SIG-M5 treated with dmso at 0.1 percent for 504 hours (cell line): ENCODE measurements around the gene MRPS5.

Source experiments
- DNase-seq: peaks from one replicate; lab custom pipeline; 2025; ENCODE audit not compliant: unreplicated experiment; lab: John Stamatoyannopoulos, UW

The MRPS5 gene

DNA sequence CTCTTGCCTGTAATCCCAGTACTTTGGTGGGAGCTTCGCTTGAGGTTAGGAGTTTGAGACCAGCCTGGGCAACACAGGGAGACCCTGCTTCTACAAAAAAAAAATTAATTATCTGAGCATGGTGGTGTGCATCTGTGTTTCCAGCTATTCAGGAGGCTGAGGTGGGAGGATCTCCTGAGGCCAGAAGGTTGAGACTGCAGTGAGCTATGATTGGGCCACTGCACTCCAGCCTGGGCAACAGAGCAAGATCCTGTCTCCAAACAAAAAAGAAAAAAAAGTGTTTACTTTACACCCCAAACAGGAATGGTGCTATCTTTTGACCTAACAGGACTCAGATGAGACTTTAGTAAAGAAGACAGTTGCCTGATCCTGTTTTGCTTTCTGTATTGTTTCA is 60.5 kb downstream of the MRPS5 start:
- no peak for DNase-seq

DNA sequence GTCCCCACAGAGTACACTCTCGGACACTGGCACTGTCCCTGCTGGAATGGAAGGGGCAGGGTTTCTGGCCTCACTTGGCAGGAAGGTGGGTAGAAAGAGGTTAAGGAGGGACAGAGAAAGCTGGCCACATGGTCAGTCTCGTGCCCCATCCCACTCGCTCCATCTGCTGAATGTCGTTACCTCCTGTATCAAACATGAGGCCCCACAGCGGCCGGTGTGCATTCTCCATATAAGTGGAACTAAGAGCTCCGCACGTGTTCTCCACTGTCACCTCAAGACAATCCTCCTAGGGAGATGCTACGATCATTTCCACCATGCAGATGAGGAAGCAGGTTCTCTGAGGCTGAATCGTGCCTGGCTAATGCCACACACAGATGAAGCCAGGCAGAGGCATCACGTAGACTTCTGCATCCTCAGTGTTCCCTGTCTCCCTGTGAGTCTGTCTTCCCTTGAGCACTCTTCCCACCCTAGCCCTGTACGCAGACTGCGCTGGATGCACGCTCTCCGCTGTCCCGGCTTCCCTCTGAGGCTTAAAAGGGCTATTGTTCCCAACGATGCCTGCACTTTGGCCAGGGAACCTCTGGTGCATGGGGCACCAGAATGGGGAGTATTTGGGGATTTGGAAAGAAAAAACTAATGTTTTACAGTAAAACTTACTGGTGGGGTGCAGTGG is 61.0 kb downstream of the MRPS5 start:
- DNase-seq = no peak

DNA sequence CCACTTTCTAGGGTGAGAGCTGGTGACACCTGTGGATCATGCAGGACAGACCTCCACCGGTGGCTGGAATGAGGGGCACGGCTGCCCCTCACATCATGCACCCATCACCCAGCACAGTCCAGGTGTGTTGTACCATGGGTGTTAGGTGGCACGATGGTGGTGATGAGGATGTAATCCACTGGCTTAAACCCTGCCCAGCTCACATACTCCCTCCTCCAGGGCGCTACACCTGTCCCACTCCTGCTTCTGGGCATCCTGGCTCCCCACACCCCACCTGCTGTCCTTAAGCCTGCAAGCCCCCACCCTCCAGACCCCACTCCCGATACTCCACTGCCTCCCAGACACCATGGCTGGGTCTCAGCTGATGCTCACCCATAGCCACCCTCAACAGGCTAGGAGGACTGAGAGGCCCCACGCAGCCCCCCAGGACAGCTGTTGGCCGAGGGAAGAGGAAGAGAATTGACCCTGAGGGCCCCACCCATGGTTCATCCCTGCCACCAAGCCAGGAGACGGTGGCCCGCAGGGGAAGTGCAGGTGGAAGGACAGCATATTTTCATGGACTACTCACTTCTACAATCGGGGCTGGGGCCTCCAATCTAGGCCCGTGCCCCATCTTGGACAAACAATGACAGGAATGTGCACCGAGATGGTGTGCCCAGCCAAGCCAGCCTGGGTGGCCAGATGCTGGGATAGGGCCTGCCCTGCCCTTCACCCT is 61.8 kb downstream of the MRPS5 start:
- DNase-seq = no peak

DNA sequence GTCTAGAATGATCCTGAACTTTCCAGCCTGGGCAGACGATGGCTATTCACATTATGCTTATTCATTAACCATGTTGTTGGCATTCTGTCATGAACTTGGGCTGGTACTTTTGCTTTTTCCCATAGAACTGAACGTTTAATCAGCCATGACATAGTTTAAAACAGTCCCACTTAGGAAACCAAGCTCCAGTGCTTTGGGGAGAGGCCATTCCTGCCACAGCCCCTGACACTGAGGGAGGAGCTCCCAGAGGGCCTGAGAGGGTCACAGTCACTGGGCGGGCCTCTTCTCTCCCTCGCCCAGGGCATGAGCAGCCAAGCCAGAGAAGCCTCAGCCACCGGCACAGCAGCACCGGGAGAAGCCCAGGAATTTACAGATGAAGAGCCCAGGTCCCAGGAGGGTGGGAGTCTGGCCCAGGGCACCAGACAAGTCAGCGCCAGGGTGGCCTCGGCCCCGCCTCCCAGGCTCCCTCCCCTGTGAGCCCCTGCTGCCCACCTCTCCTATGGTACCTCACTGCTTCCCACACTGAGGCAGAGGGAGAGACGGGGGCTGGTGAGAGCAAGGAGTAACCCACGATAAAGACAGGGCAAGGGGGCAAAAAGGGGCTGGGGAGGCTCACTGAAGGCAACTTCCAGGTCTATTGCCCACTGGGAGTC is 62.5 kb downstream of the MRPS5 start:
- DNase-seq = no peak

DNA sequence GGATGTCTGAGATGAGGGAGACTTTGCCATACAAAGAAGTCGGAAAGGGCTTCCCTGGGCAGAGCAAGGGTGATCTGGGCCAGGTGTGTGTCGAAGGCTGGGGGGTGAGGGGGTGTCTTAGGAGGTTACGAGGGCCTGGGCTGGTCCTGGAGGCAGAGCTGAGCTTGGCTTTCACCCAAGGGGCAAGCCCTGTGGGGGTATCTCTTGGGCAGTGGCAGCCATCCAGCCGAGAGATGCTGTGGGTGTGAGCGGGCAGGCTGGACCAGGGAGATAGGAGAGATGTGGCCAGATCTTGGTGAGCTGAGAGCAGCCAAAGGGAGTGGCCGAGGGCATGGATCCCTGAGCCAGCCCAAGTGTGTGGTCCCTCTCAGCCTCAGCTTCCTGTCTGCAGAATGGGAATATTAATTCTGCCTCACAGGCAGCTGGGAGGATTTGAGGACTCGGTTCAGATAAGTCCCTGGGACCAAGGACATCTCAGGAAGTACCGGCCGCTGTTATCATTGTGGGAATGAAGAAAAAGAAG is 63.1 kb downstream of the MRPS5 start:
- DNase-seq = no peak

DNA sequence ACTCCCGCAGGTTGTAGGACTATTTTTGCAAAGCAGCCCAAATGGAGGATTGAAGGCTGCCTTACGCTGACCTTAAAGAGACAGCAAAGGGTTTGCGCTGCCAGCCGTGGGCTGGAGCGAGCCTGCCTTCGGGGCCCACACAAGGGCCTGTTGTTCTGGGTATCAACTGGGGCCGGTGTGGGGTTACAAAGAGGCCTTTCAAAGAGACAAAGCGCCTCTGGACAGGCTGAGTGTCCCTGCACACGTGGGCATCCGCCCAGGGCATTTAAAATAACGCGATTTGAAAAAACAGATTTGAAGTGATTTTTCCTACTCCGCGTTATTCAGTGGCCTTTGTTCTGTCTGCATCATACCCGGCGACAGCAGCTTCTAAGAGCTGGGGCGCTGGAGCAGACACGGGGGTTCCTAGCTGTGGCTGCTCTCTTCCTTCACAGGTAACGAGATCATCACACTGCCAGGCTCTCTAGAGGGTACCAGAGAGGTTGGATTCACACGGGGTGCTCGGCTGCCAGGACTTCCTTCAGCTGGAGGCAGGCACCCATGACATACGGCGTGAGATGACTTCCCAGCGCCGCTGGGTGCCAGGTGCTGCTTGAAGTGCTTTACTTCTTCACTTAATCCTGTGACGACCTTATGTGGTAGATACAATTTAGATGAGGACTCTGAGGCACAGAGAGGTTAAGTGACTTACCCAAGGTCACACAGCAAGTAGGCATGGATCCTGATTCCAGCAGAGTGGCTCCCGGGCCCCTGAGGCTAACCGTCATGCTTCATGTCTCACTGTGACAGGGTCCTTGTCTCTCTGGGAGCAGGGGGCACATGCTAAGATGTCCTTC is 63.9 kb downstream of the MRPS5 start:
- DNase-seq = no peak

DNA sequence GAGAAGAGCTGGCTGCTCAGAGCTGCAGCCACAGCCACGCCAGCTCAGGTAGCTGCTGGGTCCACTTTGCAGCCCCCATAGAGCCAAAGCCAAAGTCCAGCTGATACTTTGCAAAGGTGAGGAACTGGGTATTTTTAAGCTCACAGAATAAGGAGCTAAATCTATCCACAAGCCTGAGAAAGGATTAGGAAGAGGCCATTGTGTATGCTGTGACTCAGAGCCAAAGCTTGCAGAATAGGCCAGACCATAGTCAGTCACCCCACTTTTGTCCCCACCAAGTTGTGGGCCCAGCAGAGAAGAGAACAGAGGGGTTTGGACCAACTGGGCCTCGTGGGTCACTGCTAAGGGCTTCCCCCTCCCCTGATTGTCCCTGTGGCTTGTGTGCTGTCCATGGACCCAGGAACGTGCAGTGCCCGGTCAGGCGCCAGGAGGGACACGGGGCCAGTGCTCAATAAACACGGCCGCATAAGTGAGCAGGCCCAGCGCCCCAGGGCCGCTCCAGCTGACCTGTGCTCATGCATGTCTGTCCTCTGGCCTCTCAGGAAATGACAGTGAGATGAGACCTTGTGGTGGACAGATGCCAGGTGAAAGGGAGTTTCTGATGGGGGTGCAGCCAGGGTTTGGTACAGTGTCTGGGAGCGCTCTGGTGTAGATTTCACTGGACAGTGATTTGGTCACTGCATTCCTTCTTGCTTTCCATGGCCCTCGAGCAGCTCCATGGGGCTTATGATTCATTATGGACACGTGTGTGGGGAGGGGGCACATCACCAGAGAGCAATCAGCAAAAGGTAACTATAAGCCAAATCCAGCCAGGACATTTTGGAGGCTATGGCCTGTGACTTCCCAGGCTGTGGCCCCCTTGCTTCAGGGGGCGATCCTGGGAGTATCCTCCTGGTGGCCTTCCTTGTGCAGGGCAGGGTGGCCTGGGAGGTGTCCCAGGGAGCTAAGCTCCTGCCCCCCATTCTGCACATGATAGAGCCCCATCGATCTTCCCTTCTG is 64.8 kb downstream of the MRPS5 start:
- no peak for DNase-seq

DNA sequence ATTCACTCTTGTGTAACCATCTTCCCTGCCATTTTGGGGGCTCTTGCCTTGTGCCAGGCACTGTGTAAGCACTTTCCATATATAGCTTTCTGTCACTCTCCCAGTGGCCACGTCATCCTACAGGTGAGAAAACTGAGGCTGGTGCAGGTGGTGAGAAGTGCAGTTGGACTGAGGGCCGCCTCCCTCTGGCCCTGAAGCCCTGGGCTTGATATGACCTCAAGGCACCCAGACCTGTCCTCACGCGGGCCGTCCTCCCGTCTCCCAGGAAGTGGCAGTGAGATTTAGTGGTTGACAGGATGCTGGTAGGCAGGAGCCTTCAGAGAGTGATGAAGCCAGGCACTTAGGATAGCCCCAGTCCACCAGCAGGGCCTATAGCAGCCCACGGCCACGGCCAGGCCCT is 65.6 kb downstream of the MRPS5 start:
- DNase-seq = no peak

DNA sequence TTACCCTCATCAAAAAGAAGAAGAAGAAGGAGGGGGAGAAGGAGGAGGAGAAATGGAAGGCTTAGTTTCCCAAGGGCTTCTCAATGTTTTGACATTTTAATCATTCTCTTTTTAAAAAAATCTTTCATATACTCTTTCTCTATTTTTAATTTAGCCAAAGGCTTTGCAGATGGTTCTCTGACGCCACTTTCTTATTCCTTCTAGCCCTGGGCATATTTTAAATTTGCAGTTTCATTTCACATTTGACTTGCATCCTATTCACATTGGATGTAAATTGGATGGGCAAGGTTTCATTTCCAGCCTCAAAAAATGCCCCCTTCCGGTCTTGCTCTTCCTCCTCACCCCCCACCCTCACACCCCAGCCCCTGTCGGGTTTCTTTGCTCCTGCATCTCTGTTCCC is 66.3 kb downstream of the MRPS5 start:
- no peak for DNase-seq

DNA sequence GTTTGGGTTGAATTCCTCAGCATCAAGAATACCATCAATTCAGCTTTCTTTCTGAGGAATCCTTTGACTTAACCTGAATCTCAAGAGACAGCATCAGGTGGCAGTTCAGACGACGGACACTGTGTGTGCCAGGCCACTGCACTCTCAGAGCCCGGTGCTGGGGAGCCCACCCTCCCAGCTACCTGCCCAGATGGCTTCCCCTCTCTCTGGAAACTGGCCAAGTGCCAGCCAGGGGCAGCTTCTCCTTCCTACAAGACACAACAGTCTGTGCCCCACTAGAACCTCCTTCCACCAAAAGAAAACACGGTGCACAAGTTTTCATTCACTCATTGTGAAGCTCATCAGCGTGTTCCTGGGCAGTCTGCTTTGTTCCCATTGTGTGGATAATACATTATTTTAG is 67.6 kb downstream of the MRPS5 start:
- no peak for DNase-seq

DNA sequence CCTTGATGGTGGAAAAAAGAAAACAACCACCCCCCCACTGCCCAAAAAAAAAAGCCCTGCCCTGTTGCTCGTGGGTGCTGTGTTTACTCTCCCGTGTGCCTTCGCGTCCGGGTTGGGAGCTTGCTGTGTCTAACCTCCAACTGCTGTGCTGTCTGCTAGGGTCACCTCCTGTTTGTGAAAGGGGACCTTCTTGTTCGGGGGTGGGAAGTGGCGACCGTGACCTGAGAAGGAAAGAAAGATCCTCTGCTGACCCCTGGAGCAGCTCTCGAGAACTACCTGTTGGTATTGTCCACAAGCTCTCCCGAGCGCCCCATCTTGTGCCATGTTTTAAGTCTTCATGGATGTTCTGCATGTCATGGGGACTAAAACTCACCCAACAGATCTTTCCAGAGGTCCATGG is 68.1 kb downstream of the MRPS5 start:
- DNase-seq = no peak

DNA sequence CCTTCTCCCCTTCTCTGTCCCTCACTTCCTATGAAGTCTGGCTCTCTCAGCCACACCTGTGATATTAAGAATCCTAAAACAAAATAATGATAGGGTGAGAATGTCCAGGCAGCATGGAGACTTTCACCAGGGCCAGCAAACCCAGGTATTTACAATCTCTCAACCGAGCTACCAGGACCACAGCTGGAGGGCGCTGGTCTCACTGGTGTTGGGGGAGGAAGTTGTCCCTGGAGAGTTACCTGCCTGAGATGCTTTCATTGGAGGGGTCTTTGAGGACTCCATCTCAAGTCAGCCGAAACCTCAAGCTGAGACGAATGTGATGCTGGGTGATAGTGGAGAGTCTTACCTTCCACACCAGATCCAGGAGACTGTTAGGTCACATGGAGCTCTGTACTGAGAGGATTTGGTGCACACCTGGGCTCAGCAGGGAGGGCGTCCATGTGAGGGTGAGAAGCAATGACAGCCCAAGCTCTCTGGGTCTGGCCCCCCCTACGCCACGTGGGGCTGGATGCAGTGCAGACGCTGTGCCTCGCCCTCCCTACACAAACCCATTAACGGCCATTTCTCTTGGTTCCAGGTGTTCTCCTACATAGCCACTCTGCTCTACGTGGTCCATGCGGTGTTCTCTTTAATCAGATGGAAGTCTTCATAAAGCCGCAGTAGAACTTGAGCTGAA is 68.7 kb downstream of the MRPS5 start:
- no peak for DNase-seq

DNA sequence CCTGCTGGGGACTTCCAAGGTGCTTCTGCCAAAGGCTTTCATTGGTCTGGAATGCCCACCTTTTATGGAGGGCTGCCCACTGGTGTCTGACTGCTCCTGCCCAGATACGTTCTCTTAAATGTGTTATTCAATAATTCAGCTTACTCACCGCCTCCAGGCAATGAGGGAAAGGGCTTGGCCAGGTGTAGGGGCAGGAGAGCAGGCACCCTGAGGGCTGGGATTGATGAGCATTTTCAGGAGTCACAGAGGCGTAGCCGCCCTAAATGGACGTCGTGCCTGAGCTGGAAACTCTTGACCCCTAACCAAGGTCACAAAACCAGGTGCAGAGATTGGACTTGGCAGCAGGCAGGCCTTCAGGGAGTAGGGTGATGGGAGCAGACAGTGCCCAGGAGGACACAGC is 69.3 kb downstream of the MRPS5 start:
- DNase-seq = no peak

DNA sequence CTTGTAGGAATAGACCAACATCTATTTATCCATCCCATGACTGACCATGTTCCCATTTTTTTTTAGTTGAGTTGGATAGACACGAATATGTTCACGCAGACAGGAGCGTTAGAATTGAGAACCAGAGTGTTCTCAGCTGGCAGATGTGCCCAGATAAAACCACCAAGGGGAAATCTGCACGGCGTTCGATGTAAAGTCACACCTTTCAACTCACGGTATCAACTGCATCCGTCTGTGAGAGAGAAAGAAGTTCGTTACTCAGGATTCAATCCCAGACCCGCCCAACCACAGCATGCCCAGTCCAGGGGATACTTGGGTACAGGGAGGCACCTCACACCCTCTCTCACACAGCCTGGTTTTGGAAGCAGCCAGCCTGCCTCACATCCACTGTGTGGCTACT is 70.0 kb downstream of the MRPS5 start:
- no peak for DNase-seq

DNA sequence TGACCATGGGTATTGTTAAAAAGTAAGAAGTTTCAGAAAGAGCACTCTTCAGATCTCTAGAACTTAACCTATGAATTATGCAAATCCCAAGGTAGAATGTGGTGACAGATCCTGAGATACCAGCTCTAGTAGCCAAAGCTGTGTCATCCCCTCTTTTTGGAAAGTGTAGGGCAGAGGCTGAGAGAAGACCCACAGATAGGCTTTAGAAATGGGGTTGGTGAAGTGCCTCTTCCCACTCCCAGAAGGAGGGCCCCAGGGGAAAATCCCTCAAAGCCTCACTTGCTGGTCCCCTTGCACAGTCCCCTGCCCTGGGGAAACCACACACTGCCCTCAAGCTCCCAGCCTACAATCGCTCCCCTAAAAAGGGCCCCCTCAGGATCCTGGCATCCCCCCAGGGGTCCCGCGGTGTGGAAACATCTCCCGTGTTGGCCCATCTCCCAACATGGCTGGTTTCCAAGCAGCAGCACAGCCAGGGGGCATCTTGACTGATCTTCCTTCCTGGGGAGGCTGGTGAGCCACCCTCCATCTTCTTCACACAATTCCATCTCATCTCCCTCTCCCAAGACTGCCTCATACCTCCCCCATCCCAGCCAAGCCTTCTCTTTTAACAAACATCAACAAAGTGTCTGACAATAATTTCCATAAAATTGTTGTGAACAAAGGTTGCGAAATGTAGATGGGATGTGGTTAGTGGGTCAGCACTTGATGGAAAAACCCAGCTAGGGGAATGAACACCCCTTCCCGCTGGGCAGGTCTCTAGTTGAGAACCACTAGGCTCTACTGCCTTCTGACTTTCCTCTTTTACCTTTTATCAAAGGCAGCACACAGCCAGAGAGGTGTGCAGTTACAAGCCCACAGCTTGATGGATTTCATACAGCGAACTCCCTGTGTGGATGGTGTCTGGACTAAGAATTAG is 71.0 kb downstream of the MRPS5 start:
- no peak for DNase-seq

DNA sequence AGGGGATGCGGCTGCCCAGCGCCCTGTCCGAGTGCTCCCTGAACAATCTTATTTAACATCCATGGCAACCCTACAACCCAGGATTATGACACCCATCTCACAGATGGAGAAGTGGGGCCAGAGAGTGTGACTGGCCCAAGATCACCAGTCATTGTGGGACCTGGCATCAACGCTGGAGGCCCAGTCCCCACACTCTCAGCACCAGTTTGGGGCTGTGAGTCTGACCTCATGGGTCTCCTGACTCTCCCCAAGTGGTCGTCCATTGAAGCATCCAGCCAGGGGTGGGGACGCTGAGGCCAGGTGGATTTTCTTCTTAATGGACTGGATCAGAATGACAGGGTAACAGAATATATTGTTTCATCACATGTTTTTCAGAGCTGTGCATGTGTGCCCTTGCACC is 71.6 kb downstream of the MRPS5 start:
- DNase-seq = no peak

DNA sequence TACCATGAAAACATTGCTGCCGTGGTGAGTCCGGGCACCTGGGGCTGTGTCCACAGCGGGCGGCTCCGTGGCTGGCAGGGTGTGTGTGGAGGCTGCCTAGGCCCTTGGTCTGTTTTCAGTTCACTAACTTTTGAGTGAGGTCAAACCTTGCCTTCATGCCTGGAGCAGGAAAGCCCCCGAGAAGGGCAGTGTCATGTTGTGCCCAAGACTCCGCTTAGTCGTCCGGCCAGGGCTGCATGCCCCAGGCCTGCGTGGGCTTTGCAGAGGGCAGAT is 72.0 kb downstream of the MRPS5 start:
- DNase-seq = no peak

DNA sequence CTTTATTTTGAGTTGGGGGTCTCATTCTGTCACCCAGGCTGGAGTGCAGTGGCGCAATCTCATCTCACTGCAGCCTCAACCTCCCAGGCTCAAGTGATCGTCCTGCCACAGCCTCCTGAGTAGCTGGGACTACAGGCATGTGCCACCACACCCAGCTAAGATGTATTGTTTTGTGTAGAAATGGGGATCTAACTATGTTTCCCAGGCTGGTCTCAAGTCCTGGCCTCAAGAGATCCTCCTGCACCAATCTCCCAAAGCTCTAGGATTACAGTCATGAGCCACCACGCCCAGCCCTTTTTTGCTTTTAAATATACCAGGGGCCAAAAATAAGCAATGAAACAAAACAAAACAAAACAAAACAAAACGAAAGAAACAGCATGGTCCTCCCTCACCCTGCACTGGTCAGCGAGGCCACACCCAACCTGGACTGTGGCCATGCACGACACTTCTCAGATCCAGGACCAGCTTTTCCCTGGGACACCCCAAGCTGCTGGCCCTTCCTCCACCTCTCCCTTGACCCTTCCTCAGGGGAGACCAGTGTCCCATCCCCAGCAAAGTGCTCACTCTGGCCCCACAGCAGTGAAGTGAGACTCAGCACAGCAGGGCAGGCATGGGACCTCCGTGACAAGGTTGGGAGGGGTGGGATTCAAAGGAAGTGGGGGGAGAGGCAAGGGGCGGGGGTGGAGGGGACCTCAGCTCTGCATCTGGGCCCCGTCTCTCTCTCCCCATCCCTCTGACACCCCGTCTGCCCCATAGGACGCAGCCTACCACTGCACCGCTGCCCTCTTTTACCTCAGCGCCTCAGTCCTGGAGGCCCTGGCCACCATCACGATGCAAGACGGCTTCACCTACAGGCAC is 72.6 kb downstream of the MRPS5 start:
- DNase-seq = no peak
